Nephron (organoid): Measurements from ENCODE around the gene ARHGEF10L.

Experiments used
- H3K27ac Mint-ChIP-seq, 3 experiments: 2 replicates each; pipeline ENCODE4 v1.8.0; 2020; ENCODE audit warnings: mixed read lengths in 3 of 3, mild to moderate bottlenecking in 2 of 3, moderate library complexity in 1 of 3
- H3K27me3 Mint-ChIP-seq: 2 replicates; pipeline ENCODE4 v1.8.0; 2021; ENCODE audit warnings: low read depth, mild to moderate bottlenecking, moderate library complexity, mixed read lengths
- H3K36me3 Mint-ChIP-seq: 2 replicates; pipeline ENCODE4 v1.8.0; 2020; ENCODE audit warnings: low read depth, mixed read lengths
- H3K4me1 Mint-ChIP-seq: 2 replicates; pipeline ENCODE4 v1.8.0; 2020; ENCODE audit warnings: mixed read lengths
- H3K4me3 Mint-ChIP-seq, 3 experiments: 2 replicates each; pipeline ENCODE4 v1.8.0; 2020; ENCODE audit warnings: mild to moderate bottlenecking in 3 of 3, mixed read lengths in 3 of 3, moderate library complexity in 2 of 3
- H3K9me3 Mint-ChIP-seq: 2 replicates; pipeline ENCODE4 v1.8.0; 2020; ENCODE audit warnings: mixed read lengths
- CTCF ChIP-seq, 3 experiments: fragments of 200-600 bp; sonication (generic); IDR thresholded peaks; one replicate each; pipeline ENCODE4 v1.5.0; 2021; ENCODE audit warnings: antibody characterized with exemption in 3 of 3; ENCODE audit not compliant: unreplicated experiment in 3 of 3

The ARHGEF10L gene

GRCh38 chr1:17561561-17561985, 22.1 kb downstream of the ARHGEF10L start:
- Mint-ChIP-seq H3K4me3 (no peak overlapping the region), H3K27me3 (no peaks in the 10 kb centered on the region), H3K27ac (peak overlapping the region; percentile 63 to 96 (median 72)), H3K36me3 (no peaks in the 10 kb centered on the region), H3K4me1 (peaks cover 45% of the 10 kb centered on the region), H3K9me3 (no peaks in the 10 kb centered on the region)
- TF ChIP-seq CTCF (IDR thresholded peaks at IDR 0.05; ENCODE audit: unreplicated experiment in 3 of 3): no peak

DNA sequence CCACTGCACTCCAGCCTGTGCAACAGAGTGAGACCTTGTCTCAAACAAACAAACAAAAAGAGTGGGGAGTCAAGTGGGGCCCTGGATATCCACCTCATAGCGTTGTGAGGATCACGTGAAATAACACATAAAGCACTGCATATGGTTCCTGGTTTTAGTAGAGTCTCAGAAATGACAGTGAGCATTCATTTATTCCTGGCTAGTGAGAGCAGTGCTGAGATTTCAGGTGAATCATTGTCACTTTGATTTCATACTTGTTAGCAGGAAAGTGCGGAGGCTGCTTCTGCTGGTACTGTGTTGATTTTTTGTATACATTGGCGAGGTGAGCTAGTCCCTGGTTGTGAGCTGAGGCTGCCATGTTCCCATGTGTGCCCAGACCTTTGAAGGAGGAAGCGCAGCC, 22.9 kb downstream of the ARHGEF10L start:
- H3K27me3 Mint-ChIP-seq: no peaks in the 10 kb centered on the region
- TF ChIP-seq CTCF (IDR thresholded peaks at IDR 0.05; ENCODE audit: unreplicated experiment in 3 of 3): no peak
- H3K36me3 Mint-ChIP-seq: no peaks in the 10 kb centered on the region
- H3K27ac Mint-ChIP-seq: peak overlapping the region; percentile 63 to 96 (median 72)
- H3K9me3 Mint-ChIP-seq: no peaks in the 10 kb centered on the region
- peaks cover 45% of the 10 kb centered on the region for H3K4me1 Mint-ChIP-seq
- H3K4me3 Mint-ChIP-seq: no peak overlapping the region

GRCh38 chr1:17563494-17564281, 24.2 kb downstream of the ARHGEF10L start:
- peaks cover 55% of the 10 kb centered on the region for H3K4me1 Mint-ChIP-seq

GRCh38 chr1:17564458-17565393, 25.2 kb downstream of the ARHGEF10L start:
- Mint-ChIP-seq H3K27me3 (no peaks in the 10 kb centered on the region), H3K9me3 (no peaks in the 10 kb centered on the region), H3K4me1 (peaks cover 59% of the 10 kb centered on the region), H3K4me3 (peak overlapping the region in 1 of 3 experiments; percentile 26), H3K36me3 (no peaks in the 10 kb centered on the region), H3K27ac (peak overlapping the region; percentile 82 to 92 (median 83))
- TF ChIP-seq CTCF (IDR thresholded peaks at IDR 0.05; ENCODE audit: unreplicated experiment in 3 of 3): no peak

More at GRCh38 chr1:17563494-17564281, 24.2 kb downstream of the ARHGEF10L start:
- Mint-ChIP-seq H3K4me3 (no peak overlapping the region), H3K27me3 (no peaks in the 10 kb centered on the region), H3K36me3 (no peaks in the 10 kb centered on the region), H3K9me3 (no peaks in the 10 kb centered on the region), H3K27ac (peak overlapping the region; percentile 33 to 45 (median 40))
- no peak for TF ChIP-seq CTCF (IDR thresholded peaks at IDR 0.05; ENCODE audit: unreplicated experiment in 3 of 3)

GRCh38 chr1:17565461-17566252, 26.2 kb downstream of the ARHGEF10L start:
- H3K27me3 Mint-ChIP-seq: no peaks in the 10 kb centered on the region
- TF ChIP-seq CTCF (IDR thresholded peaks at IDR 0.05; ENCODE audit: unreplicated experiment in 3 of 3): no peak
- H3K4me3 Mint-ChIP-seq: peak overlapping the region in 1 of 3 experiments; percentile 26
- H3K4me1 Mint-ChIP-seq: peaks cover 68% of the 10 kb centered on the region
- no peaks in the 10 kb centered on the region for H3K9me3 Mint-ChIP-seq
- H3K27ac Mint-ChIP-seq: peak overlapping the region; percentile 83 to 92 (median 85)
- H3K36me3 Mint-ChIP-seq: no peaks in the 10 kb centered on the region
